ENCODE results near the gene ADGRE1.
"Not testable (repeated sequence)": the region's sequence is repeated elsewhere in the genome, so short reads cannot be mapped to it uniquely, and the experiment has no call there.

ADGRE1 gene

DNA sequence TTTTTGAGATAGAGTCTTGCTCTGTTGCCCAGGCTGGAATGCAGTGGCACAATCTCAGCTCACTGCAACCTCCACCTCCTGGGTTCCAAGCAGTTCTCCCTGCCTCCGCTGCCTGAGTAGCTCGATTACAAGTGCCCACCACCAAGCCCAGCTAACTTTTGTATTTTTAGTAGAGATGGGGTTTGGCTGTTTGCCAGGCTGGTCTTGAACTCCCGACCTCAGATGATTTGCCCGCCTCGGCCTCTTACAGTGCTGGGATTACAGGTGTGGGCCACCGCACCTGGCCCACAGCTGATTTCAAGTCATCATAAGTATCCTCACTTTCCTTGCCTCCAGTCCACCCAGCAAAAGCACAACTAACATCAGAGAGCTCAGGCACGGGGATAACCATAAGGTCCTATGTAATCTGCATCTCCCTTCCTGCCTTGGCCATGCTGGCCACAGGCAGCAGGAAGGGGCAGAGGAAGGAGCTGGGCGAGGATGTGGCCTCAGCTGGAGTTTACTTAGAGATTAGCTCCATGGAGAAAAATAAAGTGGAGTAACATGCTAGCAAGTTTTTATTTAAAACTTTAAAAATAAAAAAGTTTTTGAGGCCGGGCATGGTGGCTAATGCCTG is 22.9 kb upstream of the ADGRE1 start:
- Mint-ChIP-seq H3K9me3 (no peaks in the 10 kb centered on the region), H3K27ac (no peak overlapping the region), H3K4me1 (peaks cover 30% of the 10 kb centered on the region), H3K4me3 (no peak overlapping the region), H3K27me3 (peaks cover 5% of the 10 kb centered on the region), H3K36me3 (no peaks in the 10 kb centered on the region)
- CTCF ChIA-PET: interaction anchor here (0.6 to 7.5 kb wide), 23 partner anchors 12 to 463 kb away, joined by 3 to 72 read pairs (median 5); partner anchors contain the start of genes ADGRE1, GPR108 and VAV1
- no peak for DNase-seq

DNA sequence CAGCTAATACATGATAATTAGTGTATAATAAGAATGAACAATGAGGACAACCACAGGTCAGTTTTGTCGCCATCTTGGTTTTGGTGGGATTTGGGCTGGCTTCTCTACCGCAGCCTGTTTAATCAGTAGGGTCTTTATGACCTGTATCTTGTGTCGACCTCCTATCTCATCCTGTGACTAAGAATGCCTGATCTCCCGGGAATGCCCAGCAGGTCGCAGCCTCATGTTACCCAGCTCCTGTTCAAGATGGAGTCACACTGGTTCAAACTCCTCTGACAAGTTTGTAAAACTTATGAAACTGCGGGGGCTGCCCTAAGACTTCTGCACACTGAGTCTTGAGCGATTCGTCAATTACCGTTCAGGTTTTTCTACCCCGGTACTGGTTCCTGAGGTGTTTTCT is 21.5 kb upstream of the ADGRE1 start:
- H3K4me3 Mint-ChIP-seq: no peak overlapping the region
- no peaks in the 10 kb centered on the region for H3K9me3 Mint-ChIP-seq
- CTCF ChIA-PET: interaction anchor here (7.5 kb wide), 1 partner anchor 129 kb away, joined by 72 read pairs; the partner anchor contains the start of gene GPR108
- peaks cover 30% of the 10 kb centered on the region for H3K4me1 Mint-ChIP-seq
- no peak for DNase-seq
- no peaks in the 10 kb centered on the region for H3K36me3 Mint-ChIP-seq
- H3K27ac Mint-ChIP-seq: no peak overlapping the region
- peaks cover 5% of the 10 kb centered on the region for H3K27me3 Mint-ChIP-seq

DNA sequence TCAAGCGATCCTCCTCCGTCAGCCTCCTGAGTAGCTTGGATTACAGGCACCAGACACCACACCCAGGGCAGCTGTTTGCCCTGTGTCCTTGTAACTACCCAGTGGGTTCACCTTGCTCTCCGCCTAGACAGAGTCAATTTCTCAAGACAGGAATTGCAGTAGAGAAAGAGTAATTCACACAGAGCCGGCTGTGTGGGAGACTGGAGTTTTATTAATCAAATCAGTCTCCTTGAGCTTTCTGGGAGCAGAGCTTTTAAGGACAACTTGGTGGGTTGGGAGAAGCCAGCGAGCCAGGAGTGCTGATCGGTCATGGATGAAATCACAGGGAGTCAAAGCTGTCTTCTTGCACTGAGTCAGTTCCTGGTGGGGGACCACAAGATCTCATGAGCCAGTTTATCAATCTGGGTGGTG is 20.6 kb upstream of the ADGRE1 start:
- H3K27ac Mint-ChIP-seq: no peak overlapping the region
- H3K4me1 Mint-ChIP-seq: peaks cover 24% of the 10 kb centered on the region
- H3K4me3 Mint-ChIP-seq: no peak overlapping the region
- CTCF ChIA-PET: interaction anchor here (0.9 to 7.5 kb wide), 2 partner anchors 130 to 350 kb away, joined by 3 to 72 read pairs; partner anchors contain the start of gene GPR108
- H3K9me3 Mint-ChIP-seq: no peaks in the 10 kb centered on the region
- no peak for DNase-seq
- H3K27me3 Mint-ChIP-seq: peaks cover 5% of the 10 kb centered on the region
- no peaks in the 10 kb centered on the region for H3K36me3 Mint-ChIP-seq

DNA sequence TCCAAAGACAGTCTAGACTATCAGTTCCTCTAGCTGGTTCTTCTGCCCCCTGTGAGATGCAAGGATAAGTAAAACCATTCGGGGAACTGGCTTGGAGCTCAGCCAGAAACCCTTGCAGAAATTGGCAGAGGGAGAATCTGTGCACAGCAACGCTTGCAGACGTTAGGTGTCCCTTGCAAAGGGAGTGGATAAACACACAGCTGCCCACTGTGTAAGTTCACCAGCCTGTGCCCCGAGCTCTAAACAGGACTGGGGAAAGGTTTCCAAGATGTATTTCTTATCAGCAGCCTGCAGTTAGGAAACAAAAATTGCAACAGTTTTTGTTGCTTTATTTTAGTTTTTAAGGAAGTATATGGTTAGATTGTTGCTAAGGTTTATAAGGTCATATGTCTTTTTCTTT is 19.0 kb upstream of the ADGRE1 start:
- Mint-ChIP-seq H3K4me3 (no peak overlapping the region), H3K9me3 (no peaks in the 10 kb centered on the region), H3K4me1 (peaks cover 12% of the 10 kb centered on the region), H3K27ac (no peak overlapping the region), H3K36me3 (no peaks in the 10 kb centered on the region), H3K27me3 (peaks cover 5% of the 10 kb centered on the region)
- no peak for DNase-seq
- CTCF ChIA-PET: interaction anchor here (0.8 to 1.2 kb wide), 3 partner anchors 131 to 473 kb away, joined by 4 read pairs; no protein-coding TSS in a partner anchor

DNA sequence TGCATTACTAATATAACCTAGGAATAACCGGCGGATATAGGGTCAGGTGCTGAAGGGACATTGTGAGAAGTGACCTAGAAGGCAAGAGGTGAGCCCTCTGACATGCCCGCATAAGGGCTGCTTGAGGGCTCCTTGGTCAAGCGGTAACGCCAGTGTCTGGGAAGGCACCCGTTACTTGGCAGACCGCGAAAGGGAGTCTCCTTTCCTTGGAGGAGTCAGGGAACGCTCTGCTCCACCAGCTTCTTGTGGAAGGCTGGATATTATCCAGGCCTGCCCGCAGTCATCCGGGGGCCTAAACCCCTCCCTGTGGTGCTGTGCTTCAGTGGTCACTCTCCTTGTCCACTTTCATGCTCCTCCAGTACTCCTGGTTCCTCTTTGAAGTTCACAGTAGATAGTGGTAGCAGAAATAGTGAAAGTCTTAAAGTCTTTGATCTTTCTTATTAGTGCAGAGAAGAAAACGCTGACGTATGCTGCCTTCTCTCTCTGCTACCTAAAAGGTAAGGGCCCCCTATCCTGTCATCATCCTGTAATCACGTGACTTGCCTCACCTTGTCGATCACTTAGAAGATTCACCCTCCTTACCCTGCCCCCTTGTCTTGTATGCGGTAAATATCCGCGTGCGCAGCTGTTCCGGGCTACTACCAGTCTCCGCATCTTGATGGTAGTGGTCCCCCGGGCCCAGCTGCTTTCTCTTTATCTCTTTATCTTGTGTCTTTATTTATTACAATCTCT is 18.1 kb upstream of the ADGRE1 start:
- H3K9me3 Mint-ChIP-seq, DNase-seq, H3K36me3 Mint-ChIP-seq, CTCF ChIA-PET, H3K4me1 Mint-ChIP-seq, H3K27me3 Mint-ChIP-seq, H3K4me3 Mint-ChIP-seq: not testable (repeated sequence)
- H3K27ac Mint-ChIP-seq: peak overlapping the region; percentile 26

DNA sequence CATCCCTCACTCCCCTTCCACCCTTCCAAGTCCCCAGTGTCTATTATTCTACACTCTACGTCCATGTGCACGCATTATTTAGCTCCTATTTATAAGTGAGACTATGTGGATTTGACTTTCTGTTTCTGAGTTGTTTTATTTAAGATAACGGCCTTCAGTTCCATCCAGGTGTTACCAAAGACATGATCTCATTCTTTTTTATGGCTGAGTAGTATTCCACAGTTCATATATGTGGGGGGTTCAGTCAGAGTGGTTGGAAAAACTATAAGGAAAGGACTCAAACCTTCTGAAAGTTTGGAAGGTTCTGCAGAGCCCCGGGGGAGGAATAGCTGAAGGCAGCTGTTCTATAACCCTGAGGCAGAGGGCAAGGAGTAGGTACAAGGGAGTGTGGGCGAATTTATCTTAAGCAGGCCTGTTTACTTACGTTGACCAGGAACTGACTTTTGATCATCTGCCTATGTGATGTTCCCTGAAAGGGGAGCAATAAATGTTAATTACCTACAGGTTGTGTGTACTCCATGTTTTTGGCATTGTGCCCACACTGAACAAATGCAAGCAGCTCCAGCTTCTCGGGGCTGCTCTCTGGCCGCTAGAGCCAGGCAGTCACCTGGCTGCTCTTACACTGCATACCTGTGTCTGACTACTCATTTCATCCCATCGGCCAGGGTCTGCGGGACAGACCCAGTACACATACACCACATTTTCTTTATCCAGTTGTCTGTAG is 13.5 kb upstream of the ADGRE1 start:
- H3K4me1 Mint-ChIP-seq: peaks cover 5% of the 10 kb centered on the region
- peaks cover 21% of the 10 kb centered on the region for H3K27me3 Mint-ChIP-seq
- no peak overlapping the region for H3K27ac Mint-ChIP-seq
- CTCF ChIA-PET: no interaction called here
- H3K36me3 Mint-ChIP-seq: no peaks in the 10 kb centered on the region
- no peak for DNase-seq
- H3K4me3 Mint-ChIP-seq: no peak overlapping the region
- no peaks in the 10 kb centered on the region for H3K9me3 Mint-ChIP-seq

DNA sequence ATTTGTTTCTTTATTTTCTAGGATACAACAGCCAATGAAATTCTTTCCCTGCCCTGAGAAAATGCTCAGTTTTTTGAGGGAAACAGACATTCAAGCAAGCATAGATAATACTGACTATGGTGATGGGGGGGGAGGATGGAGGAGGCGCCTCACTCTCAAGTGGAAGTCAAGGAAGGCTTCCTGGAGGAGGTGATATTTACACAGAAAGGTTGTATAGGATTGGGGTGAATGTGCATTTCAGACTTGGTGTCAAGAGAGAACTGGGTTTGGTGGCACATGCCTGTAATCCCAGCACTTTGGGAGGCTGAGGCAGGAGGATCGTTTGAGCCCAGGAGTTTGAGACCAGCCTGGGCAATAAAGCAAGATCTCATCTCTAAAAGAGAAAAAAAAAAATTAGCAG is 12.2 kb upstream of the ADGRE1 start:
- peaks cover 29% of the 10 kb centered on the region for H3K27me3 Mint-ChIP-seq
- H3K4me3 Mint-ChIP-seq: no peak overlapping the region
- peaks cover 5% of the 10 kb centered on the region for H3K4me1 Mint-ChIP-seq
- no peak for DNase-seq
- CTCF ChIA-PET: no interaction called here
- no peaks in the 10 kb centered on the region for H3K36me3 Mint-ChIP-seq
- peaks cover 2% of the 10 kb centered on the region for H3K9me3 Mint-ChIP-seq
- H3K27ac Mint-ChIP-seq: no peak overlapping the region

DNA sequence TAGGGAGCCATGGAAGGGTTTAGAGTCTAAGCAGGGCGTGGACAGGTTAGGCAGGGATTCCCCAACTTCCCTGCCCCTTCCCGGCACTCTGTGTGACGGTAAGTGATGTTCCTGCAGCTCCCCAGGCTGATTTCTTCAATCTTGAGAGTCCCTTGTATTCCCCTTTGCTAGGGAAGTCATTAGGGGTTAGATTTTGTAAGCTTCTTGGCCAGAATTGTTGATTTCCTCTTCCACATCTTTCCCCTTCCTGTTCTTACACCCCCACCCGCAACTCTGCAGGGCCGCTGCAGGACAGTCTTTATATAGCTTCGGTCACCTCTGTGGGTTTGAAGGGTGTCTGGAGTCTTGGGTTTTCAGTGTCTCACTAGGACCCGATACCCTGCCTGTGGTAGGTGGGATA is 10.6 kb upstream of the ADGRE1 start:
- Mint-ChIP-seq H3K27ac (no peak overlapping the region), H3K4me1 (peaks cover 5% of the 10 kb centered on the region), H3K36me3 (no peaks in the 10 kb centered on the region), H3K4me3 (no peak overlapping the region), H3K9me3 (peaks cover 2% of the 10 kb centered on the region), H3K27me3 (peaks cover 29% of the 10 kb centered on the region)
- CTCF ChIA-PET: interaction anchor here (0.9 kb wide), 1 partner anchor 13 kb away, joined by 3 read pairs; no protein-coding TSS in a partner anchor
- DNase-seq: no peak

DNA sequence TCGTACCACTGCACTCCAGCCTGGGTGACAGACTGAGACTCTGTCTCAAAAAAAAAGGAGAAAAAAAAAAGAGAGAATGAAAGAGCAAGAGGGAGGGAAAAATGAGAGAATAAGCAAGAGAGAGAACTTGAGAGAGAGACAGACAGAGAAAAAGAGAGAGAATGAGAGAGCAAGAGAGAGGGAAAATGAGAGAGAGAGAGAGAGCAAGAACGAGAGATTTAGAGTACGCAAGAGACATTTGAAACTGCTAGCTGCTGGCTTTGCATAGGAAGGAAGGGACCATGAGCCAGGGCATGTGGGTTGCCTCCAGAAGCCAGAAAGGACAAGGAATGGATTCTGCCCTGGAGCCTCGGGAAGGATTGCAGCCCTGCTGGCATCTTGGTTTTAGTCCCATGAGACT is 9.6 kb upstream of the ADGRE1 start:
- H3K4me3 Mint-ChIP-seq: no peak overlapping the region
- CTCF ChIA-PET: no interaction called here
- no peak for DNase-seq
- peak overlapping the region; percentile 35 for H3K27ac Mint-ChIP-seq
- peaks cover 5% of the 10 kb centered on the region for H3K4me1 Mint-ChIP-seq
- H3K36me3 Mint-ChIP-seq: no peaks in the 10 kb centered on the region
- peaks cover 29% of the 10 kb centered on the region for H3K27me3 Mint-ChIP-seq
- peaks cover 2% of the 10 kb centered on the region for H3K9me3 Mint-ChIP-seq

DNA sequence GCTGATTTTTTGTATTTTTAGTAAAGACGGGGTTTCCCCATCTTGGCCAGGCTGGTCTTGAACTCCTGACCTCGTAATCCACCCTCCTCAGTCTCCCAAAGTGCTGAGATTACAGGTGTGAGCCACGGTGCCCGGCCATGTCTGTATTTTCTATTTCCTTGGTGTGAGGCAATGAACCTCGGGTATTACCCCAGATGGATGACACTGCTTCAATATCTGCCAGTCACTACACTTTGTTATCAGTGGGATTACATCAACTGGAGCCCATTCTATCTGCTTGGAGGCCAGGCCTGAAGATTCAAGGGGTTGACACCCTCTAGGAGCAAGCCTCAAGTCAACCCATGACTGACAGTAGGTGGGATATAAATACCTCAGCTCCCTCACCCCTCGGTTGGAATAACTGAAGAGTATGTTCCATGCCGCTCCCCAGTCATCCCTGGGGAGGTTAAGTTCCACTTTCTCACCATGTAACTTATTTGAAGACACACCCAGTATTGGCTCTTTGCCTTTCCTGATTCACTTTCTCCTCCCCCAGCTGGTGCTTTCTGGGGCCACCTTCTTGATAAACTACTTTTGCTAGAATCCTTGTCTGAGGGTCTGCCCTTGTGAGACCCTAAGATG is 992 bp upstream of the ADGRE1 start:
- Mint-ChIP-seq H3K9me3 (peaks cover 16% of the 10 kb centered on the region), H3K36me3 (peaks cover 10% of the 10 kb centered on the region), H3K4me3 (no peak overlapping the region), H3K27me3 (no peaks in the 10 kb centered on the region), H3K4me1 (peaks cover 48% of the 10 kb centered on the region), H3K27ac (no peak overlapping the region)
- DNase-seq: no peak
- CTCF ChIA-PET: no interaction called here

DNA sequence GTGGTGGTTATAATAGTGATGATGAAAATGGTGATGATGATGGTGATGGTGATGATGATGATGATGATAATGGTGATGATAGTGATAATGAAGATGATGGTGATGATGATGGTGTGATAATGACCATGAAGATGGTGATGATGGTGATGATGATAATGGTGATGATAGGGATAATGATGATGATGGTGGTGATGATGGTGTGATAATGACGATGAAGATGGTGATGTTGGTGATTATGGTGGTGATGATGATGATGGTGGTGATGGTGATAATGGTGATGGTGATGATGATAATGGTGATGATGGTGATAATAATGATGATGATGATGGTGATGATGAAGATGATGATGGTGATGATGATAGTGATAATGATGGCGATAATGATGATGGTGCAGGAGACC is 1.6 kb downstream of the ADGRE1 start:
- Mint-ChIP-seq H3K27me3 (no peaks in the 10 kb centered on the region), H3K4me3 (no peak overlapping the region), H3K9me3 (peaks cover 36% of the 10 kb centered on the region), H3K4me1 (peaks cover 71% of the 10 kb centered on the region), H3K36me3 (peaks cover 31% of the 10 kb centered on the region), H3K27ac (peak overlapping the region; percentile 53)
- no peak for DNase-seq
- CTCF ChIA-PET: no interaction called here

DNA sequence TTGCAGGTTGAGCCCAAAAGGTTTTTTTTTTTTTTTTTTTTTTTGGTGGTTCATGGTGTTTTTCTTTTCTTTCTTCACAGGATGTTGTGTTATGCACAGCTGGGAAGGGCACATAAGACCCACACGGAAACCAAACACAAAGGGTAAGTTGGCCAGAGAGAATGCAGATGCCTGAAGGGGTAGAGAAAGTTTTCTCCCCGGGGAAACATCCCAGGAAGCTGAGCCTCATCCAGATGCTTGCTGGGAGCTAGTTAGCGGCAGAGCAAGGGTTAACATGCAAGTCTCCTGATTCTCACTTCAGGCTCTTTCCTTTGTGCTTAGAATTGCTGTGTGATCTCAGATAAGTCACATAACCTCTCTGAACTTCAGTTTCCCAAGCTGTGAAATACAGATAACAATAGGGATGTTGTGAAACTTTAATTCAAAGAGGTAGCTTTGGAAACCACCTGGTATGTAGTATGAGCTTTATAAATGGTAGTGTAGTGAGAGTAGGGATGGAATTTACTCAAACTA is 3.1 kb downstream of the ADGRE1 start:
- H3K36me3 Mint-ChIP-seq: peaks cover 42% of the 10 kb centered on the region
- H3K4me1 Mint-ChIP-seq: peaks cover 74% of the 10 kb centered on the region
- DNase-seq: peak; percentile 50
- H3K27me3 Mint-ChIP-seq: no peaks in the 10 kb centered on the region
- CTCF ChIA-PET: interaction anchor here (1.5 kb wide), 1 partner anchor 27 kb away, joined by 7 read pairs; no protein-coding TSS in a partner anchor
- peak overlapping the region; percentile 91 for H3K27ac Mint-ChIP-seq
- H3K9me3 Mint-ChIP-seq: peaks cover 50% of the 10 kb centered on the region
- peak overlapping the region; percentile 49 for H3K4me3 Mint-ChIP-seq

DNA sequence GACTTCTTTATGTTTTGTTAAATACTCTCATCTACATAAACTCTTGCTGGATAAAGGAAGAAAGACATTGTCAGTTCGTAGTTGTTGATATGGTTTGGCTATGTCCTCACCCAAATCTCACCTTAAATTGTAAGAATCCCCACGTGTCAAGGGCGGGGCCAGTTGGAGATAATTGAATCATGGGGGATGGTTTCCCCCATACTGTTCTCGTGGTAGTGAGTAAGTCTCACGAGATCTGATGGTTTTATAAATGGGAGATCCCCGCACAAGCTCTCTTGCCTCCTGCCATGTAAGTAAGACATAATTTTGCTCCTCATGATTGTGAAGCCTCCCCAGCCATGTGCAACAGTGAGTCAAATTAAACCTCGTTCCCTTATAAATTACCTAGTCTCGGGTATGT is 3.6 kb downstream of the ADGRE1 start:
- H3K27me3 Mint-ChIP-seq: no peaks in the 10 kb centered on the region
- H3K9me3 Mint-ChIP-seq: peaks cover 54% of the 10 kb centered on the region
- peak overlapping the region; percentile 49 for H3K4me3 Mint-ChIP-seq
- peak overlapping the region; percentile 91 for H3K27ac Mint-ChIP-seq
- peaks cover 74% of the 10 kb centered on the region for H3K4me1 Mint-ChIP-seq
- peaks cover 45% of the 10 kb centered on the region for H3K36me3 Mint-ChIP-seq
- DNase-seq: peak; percentile 69
- CTCF ChIA-PET: interaction anchor here (1.5 kb wide), 1 partner anchor 27 kb away, joined by 7 read pairs; no protein-coding TSS in a partner anchor
